AG10803 (cell line): ENCODE results near the gene SPRY4.
"Not testable (repeated sequence)": the region's sequence is repeated elsewhere in the genome, so short reads cannot be mapped to it uniquely, and the experiment has no call there.

Experiments
- DNase-seq: peaks from one replicate; pipeline ENCODE4 v3.0.0; 2010; ENCODE audit warnings: low read depth
- H3K4me3 ChIP-seq: 2 replicates; pipeline ENCODE4 v1.5.1; 2011; ENCODE audit warnings: mild to moderate bottlenecking, low read length, control low read depth
- TF ChIP-seq, protein P1 (sequence below): conservative IDR thresholded peaks from 2 replicates; pipeline ENCODE4 v1.5.1; 2011; ENCODE audit warnings: mild to moderate bottlenecking, low read length, control low read depth, inconsistent platforms

SPRY4 gene

DNA sequence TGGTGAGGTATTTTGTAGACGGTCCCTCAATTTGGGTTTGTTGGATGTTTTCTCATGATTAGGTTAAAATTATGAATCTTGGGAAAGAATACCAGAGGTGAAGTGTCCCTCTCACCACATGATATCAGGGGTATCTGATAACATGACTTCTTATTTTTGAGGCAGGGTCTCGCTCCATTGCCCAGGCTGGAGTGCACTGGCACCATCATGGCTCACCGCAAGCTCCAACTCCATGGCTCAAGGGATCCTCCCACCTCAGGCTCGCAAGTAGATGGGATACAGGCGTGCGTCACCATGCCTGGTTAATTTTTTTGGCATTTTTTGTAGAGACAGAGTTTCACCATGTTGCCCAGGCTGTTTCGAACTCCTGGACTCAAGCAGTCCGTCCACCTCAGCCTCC lies 24.1 kb downstream of the SPRY4 start:
- no peak for DNase-seq
- TF ChIP-seq, protein P1, sequence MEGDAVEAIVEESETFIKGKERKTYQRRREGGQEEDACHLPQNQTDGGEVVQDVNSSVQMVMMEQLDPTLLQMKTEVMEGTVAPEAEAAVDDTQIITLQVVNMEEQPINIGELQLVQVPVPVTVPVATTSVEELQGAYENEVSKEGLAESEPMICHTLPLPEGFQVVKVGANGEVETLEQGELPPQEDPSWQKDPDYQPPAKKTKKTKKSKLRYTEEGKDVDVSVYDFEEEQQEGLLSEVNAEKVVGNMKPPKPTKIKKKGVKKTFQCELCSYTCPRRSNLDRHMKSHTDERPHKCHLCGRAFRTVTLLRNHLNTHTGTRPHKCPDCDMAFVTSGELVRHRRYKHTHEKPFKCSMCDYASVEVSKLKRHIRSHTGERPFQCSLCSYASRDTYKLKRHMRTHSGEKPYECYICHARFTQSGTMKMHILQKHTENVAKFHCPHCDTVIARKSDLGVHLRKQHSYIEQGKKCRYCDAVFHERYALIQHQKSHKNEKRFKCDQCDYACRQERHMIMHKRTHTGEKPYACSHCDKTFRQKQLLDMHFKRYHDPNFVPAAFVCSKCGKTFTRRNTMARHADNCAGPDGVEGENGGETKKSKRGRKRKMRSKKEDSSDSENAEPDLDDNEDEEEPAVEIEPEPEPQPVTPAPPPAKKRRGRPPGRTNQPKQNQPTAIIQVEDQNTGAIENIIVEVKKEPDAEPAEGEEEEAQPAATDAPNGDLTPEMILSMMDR = no peak
- no peak overlapping the region for H3K4me3 ChIP-seq

DNA sequence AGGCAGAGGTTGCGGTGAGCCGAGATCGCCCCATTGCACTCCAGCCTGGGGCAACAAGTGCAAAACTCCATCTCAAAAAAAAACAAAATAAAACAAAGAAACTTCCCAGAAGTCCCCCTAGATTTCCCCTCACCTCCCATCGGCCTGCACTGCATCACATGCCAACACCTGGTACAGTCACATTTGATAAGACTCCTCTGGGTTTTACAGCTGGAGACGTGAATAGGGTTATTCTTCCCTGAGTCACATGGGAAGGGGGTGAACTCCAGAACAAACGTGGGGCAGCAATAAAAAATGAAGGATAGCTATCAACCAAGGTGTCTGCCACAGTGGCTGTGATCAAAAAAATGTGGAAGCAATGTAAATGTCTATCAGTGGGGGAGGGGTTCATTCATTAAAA lies 26.0 kb downstream of the SPRY4 start:
- H3K4me3 ChIP-seq = no peak overlapping the region
- TF ChIP-seq, protein P1 = no peak
- no peak for DNase-seq

DNA sequence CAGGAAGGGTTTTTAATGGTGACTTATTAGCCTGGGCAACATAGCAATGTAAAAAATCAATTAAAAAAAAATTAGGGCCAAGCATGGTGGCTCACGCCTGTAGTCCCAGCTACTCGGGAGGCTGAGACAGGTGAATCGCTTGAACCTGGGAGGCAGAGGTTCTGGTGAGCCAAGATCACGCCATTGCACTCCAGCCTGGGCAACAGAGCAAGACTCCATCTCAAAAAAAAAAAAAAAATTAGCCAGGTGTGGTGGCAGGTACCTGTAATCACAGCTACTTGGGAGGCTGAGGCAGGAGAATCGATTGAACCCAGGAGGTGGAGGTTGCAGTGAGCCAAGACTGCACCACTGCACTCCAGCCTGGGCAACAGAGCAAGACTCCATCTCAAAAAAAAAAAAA lies 27.0 kb downstream of the SPRY4 start:
- not testable (repeated sequence) for DNase-seq, H3K4me3 ChIP-seq

DNA sequence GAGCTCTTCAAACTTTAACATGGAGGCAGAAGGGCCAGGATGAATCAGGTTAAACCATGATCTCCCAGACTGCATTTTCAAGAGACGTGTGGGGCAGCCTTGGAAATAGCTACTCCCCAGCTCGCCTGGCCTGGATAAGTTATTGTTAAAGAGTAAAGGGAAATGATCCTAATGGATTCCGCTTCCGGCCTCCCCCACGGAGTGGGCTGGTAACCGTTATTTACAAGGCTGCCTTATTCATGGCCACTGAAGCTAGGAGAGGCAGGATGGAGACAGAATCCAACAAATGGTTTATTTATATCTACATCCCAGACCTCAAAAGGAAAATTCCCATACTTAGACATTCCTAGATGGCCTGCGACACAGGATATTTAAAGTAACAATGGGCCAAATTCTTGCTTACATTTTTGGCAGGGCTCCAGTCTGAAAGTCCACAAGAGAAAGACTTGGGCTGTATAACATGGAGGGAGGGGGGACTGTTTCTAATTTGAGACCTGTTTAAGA lies 27.9 kb downstream of the SPRY4 start:
- DNase-seq = peak; percentile 91
- no peak overlapping the region for H3K4me3 ChIP-seq
- TF ChIP-seq, protein P1 = no peak

DNA sequence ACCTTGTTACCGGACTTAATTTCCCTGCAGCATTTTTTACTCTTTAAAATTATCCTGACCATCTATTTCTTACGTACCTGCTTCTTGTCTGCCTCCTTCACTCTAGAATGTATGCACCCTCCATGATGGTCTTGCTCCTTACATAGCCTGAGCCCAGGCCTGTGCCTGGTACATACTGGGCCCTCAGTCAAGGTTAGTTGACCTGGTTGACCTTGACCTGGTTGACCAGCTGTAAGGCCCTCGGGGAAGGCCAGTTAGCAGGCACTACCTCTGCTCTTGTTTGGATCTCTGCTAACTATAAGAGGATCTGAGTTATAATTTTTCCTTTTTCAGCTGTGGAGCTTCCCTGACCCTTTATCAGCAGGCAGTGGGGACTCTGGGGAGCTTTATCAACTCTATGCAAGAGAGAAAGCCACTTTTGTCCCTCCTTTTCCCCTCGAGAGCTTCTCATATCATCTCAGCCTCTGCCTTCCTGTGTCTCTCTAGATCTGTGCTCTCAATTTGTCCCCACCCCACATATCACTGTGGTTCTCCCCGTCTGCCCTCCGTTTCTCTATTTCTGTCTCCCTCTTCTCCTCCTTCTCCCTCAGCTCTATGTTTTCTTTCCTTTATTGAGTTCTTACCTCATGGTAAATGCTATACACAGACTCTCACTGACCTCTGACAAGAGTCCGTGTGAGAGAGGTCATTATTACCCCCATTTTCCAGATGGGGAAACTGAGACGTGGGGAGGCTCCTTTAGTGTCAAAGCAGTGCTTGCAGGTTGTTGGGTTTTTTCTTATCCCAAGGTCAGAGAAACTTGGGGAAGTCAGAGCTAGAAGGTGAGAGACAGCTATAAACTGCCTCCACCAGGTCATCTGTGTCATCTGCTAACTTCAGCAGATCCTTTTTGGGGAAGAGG lies 28.6 kb downstream of the SPRY4 start:
- DNase-seq = no peak
- H3K4me3 ChIP-seq = no peak overlapping the region
- TF ChIP-seq, protein P1 = no peak

DNA sequence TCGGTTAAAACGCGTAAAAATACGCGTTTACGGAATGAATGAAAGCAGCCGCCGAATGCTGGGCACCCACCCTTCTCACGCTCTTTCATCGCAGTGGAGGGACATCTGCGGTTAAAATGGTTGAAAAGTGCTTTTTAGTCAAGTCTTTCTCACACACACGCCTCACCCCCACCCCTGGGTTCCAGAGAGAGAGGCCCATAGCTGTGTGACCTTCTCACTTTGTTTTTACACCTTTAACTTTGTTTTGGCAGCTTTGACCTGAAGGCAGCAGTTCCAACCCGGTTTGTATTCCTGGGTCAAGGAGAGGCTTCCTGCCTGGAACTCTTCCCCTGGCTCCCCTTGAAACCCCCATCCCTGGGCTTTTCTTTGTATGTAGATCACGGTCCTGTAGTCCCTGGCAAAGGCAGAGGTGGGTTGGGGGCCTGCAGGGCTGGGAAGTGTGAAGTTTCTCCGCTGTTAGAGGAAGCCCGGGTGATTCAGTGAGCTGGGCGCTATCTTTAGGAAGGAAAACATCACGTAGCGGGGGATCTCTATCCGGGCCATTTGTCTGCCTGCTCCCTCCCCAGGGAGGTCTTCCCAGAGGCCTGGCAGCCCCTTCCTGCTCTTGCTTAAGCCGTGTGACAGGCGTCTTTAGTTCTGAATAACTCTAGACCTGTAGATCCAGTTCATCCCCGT lies 29.6 kb downstream of the SPRY4 start:
- TF ChIP-seq, protein P1 = no peak
- no peak overlapping the region for H3K4me3 ChIP-seq
- no peak for DNase-seq

DNA sequence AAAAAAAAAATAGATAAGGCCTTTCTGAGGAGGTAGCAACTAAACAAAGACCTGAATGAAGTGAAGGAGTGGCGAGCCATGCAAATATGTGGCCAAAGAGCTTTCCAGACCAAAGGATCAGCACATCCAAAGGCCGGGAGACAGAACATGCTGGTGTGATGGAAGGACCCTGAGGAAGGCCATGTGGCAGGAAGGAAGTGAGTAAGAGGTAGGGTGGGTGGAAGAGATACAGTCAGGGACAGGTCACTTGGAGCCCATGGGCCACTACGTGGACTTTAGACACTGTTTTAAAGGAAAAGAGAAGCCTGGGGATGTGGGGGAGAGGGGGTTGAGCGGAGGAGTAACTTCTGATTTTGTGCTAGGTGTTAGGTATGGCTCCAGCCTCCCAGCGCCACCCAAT lies 31.3 kb downstream of the SPRY4 start:
- no peak for DNase-seq
- TF ChIP-seq, protein P1 = no peak
- no peak overlapping the region for H3K4me3 ChIP-seq
